ENCODE data around the gene SORBS2. TPM values are rescaled to one million over a fixed set of nuclear protein-coding genes. Genes with fewer than 3 reads are reported as not detected.

SORBS2 gene
- total RNA-seq, 1 donor from 2014 or later = 1,779 TPM

GRCh38 chr4:185781555-185782215 lies 30.3 kb downstream of the SORBS2 start:
- DNase-seq (ENCODE audit: low spot score) = no peak

DNA sequence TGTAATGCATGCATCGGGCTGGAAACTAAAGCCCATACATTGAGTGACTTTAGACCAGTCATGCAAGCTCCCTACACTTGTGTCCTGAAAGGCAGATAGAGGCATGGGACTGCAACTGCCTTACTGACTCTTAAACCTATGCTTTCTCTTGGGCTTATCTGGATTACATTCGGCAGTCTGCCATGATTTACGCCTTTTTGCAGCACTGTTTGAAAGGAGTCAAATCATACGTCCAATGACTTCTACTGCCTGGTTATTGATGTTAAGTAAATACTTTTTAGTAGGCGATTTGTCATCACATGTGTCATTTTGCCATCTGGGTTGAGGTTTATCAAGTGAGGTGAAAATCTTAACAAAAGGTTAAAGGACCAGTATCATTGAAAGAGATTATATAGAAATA lies 31.5 kb downstream of the SORBS2 start:
- intact Hi-C loops (cut with DNase I) = no loop called here
- no peak for DNase-seq (ENCODE audit: low spot score)

More at GRCh38 chr4:185781555-185782215, 30.3 kb downstream of the SORBS2 start:
- intact Hi-C loops (cut with DNase I) = no loop called here

GRCh38 chr4:185779517-185779916 lies 32.5 kb downstream of the SORBS2 start:
- intact Hi-C loops (cut with DNase I) = no loop called here
- DNase-seq (ENCODE audit: low spot score) = no peak

DNA sequence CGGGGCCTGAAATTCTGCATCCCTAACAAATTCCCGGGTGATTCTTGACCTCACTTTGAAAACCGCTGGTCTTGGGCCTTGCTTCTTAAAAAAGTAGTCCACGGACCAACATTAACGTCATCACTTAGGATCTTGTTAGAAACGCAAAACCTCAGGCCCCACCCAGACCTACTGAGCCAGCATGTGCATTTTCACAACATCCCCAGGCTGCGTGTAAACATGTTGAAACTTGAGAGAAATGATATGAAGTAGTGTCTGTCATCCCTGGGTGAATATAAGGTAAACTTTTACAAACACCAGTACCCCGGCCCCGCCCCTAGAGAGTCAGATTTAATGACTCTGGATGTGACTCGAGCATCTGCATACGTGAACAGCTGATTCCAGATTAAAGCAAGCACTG lies 33.7 kb downstream of the SORBS2 start:
- DNase-seq (ENCODE audit: low spot score) = no peak
- intact Hi-C loops (cut with DNase I) = no loop called here

GRCh38 chr4:185775792-185776555 lies 36.0 kb downstream of the SORBS2 start:
- no peak for DNase-seq (ENCODE audit: low spot score)
- intact Hi-C loops (cut with DNase I) = no loop called here

GRCh38 chr4:185774845-185775680 lies 36.9 kb downstream of the SORBS2 start:
- intact Hi-C loops (cut with DNase I) = no loop called here
- no peak for DNase-seq (ENCODE audit: low spot score)

DNA sequence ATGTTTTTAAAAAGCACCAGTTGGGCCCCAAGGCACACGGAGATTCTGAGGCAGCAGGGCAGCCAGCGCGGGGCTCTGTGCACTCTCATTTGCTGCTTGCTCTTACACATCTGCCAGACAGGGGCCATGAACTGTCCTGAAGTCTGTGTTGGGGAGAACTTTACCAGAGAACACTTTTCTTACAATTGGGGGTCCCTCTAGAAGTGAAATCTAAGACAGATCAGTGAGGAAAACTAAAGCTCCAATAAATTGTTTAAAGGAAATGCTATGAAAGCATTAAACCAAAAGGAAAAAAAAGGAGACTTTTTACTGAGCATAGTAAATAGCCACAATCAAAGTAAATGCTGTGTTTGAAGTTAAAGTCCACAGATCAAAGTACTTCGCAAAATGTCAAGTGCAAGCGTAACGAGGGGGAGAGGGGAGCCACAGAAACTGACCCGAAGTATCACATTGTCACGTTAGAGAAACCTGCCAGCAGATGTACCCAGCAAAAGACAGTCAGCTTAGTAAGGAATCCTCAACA lies 37.8 kb downstream of the SORBS2 start:
- DNase-seq (ENCODE audit: low spot score) = no peak
- intact Hi-C loops (cut with DNase I) = no loop called here

DNA sequence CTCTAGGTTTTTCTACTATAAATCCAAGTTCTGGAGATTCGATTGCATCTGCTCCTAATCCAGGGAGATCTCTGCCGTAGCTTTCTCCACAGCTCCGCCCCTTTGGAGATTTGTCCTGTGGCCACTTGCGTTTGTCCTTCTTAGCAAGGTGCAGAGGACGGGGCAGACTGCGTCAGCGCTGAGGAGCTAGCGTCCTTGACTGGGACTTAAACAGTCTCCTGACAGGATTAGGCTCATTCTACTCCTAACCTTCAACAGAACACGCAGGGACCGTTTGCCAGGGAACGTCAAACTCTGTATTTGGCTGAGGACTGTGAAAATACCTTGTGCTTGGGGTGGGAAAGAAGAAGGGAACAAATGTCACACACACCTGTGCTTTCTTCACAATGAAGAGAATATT lies 38.6 kb downstream of the SORBS2 start:
- no peak for DNase-seq (ENCODE audit: low spot score)
- intact Hi-C loops (cut with DNase I) = no loop called here

DNA sequence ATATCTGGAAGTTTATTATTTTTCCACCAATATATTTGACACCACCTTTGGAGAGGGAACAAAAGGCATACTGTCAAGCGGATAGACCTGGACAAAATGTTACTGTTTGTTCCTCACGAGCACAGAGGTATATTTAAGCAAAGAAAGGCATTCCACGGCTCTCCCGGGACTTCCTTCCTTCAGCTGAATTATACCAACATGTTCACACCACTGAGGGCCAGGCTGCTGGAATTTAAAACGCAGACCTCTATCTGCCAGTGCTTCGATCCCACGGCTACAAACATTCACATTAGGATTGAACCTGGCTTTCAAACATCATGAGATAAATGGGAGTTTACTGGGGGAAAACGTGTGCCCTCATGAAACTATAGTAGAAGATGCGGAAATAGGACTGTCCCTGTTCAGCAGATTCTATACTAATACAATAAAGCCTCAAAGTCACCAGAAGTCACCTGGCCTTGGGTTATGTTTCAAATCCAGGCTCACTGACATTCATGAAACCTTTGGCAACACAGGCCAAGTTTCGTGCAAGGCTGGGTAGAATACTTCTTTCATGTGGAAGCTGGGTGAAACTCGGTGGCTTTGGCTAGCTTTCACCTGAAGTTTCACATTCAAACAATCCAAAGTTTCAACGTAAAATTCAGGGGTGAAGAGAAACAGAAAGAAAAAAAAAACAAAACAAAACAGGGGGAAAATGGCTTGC lies 39.5 kb downstream of the SORBS2 start:
- DNase-seq (ENCODE audit: low spot score) = no peak
- intact Hi-C loops (cut with DNase I) = no loop called here

DNA sequence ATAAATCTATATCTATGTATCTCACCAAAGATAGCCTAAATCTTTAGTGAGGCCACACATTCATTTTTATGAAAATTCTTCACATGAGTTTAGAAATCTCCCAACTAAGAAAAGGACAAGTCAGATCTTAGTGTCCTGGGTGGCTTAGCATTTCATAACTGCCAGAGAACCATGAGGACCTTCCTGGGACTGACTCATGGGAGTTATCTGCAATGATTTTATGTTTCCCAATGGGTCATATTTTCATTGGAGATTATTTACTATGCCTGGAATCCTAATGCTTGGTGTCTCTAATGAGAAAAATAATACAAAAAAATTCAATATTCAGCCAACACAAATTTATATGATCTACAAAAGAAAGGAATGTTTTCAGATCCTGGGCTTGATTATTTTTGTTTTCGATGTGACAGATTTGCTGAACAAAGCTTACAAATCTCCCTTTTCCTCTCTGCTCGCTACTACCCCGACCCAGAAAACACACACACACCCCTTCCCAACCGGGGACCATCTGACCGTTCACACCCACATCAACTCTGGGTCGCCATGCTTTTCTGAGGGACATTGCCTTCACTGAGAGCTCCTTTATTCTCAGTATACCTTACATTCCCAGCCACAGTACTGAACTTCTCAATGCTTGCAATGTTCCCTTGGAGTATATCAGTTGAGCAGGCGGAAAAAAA lies 40.1 kb downstream of the SORBS2 start:
- no peak for DNase-seq (ENCODE audit: low spot score)
- intact Hi-C loops (cut with DNase I) = no loop called here

- intact Hi-C loops (cut with DNase I) = no loop called here
Measured at GRCh38 chr4:185767528-185767927, 44.5 kb downstream of the SORBS2 start.

GRCh38 chr4:185764876-185765275 lies 47.1 kb downstream of the SORBS2 start:
- no peak for DNase-seq (ENCODE audit: low spot score)
- intact Hi-C loops (cut with DNase I) = no loop called here

More at GRCh38 chr4:185767528-185767927, 44.5 kb downstream of the SORBS2 start:
- DNase-seq (ENCODE audit: low spot score) = no peak

DNA sequence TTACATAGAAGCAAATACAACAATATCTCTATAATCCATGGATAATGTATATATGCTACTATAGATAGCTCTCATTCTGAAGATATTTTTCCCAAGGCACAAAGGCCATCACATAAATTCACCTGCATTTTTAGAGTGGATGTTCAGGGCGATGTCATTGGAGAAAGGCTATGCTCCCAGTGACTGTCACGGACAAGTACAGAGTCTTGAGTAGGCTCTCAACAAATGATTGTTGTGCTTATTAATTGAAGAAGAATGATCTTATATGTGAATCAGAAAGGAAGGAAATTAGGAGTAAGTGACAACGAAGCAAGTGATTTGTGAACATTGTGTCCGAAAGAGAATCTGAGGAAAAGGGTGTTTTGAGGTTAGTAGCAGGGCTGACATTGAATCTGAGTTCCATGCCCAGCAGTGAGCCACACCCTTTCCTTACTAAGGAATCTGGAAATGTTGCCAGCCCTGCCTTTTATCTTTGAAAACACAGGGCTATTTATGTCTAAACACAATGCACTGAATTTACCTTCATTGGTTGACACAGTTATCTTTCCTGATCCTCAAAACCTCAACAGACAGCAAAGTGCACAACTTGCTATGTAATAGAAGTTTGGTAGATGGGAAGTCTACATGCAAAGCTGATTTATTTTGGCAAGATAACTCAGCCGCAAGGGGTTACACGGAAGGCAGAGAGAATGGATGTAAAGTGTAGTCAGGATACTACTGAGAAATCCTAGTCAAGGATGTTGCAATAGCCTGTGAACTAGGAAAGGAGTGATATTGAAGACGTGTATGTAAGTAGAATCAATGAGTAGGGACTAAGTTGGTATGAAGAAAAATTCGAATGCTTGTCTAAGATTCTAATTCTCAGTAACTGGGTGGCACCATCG lies 50.4 kb downstream of the SORBS2 start:
- intact Hi-C loops (cut with DNase I) = no loop called here
- no peak for DNase-seq (ENCODE audit: low spot score)

DNA sequence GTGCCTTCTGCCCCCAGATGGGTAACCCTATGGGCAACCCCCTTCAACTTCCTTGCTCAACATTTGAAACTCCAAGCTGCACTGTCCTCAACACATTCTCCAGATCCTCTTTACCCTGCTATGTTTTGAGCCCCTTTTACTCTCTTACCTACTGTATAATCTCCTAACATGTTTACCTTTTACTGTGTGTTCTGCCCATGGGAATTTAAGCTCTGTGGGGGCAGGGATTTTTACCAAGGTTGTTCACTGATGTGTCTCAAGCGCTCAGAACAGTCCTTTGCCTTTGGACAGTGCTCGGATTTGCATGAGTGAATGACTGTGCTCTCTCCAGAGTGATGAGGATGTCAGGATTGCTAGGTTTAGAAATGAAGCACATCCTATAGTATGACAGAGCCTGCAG lies 53.2 kb downstream of the SORBS2 start:
- intact Hi-C loops (cut with DNase I) = no loop called here
- no peak for DNase-seq (ENCODE audit: low spot score)

GRCh38 chr4:185755451-185755850 lies 56.5 kb downstream of the SORBS2 start:
- no peak for DNase-seq (ENCODE audit: low spot score)
- intact Hi-C loops (cut with DNase I) = no loop called here

DNA sequence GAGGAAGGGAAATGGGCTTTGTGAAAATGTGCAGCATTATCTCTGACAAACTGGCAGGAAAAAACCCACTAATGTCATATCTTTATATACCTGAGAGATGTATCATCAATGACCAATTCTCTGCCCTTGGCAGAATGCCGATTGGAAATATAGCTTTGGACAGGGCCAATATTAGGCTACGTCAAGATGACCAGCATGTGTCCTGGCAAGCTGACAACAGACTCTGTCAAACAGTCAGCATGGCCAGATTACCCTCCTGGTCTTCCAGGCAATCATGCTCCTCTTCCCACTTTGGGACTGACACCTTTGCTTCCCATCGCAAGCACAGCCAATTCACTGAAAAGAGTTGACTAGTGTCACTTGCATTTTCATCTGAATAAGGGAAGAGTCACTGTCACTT lies 57.0 kb downstream of the SORBS2 start:
- intact Hi-C loops (cut with DNase I) = no loop called here

GRCh38 chr4:185752872-185753271 lies 59.1 kb downstream of the SORBS2 start:
- no peak for DNase-seq (ENCODE audit: low spot score)
- intact Hi-C loops (cut with DNase I) = no loop called here

More for the DNA sequence above, 57.0 kb downstream of the SORBS2 start:
- no peak for DNase-seq (ENCODE audit: low spot score)

GRCh38 chr4:185749858-185750257 lies 62.1 kb downstream of the SORBS2 start:
- intact Hi-C loops (cut with DNase I) = no loop called here
- no peak for DNase-seq (ENCODE audit: low spot score)
